ENCODE measurements around the gene SUMO1. TPM values are rescaled to one million over a fixed set of nuclear protein-coding genes. Genes with fewer than 3 reads are reported as not detected.

SUMO1 gene
- total RNA-seq, 2 experiments from 2014 or later, result 69.8 to 98.9 TPM

DNA sequence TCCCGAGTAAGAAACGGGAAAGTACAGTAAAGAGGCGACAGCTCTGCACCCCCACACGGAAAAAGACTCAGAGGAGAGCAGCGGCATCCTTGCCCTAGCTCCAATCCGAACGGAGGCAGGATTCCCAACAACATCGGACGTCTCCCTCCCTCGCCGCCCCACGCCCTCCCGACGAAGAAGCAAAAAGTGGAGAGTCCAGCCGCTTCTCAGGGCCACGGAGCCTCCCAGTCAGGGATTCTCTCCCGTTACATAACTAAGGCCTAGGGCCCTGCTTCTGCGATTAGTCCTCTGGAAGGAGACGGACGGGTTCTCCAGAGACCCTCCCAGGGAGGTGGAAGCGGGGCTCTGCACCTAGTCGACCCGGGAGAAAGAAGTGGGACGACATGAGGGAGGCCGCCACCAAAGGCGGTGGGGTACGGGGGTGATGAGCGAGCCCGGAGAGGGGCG is 587 bp downstream of the SUMO1 start:
- Histone ChIP-seq H4K20me1 (ENCODE audit: insufficient read depth, low read length) (peaks cover 16% of the 10 kb centered on the region), H3K79me2 (ENCODE audit: insufficient read depth, low read depth, low read length) (peaks cover 50% of the 10 kb centered on the region), H3K4me3 (ENCODE audit: low read depth, low read length, poor library complexity, severe bottlenecking) (peak overlapping the region; percentile 90), H3K9me2 (ENCODE audit: insufficient read depth, low read length) (no peaks in the 10 kb centered on the region), H3K9me3 (ENCODE audit: low read length) (no peaks in the 10 kb centered on the region), H2AFZ (ENCODE audit: low read length) (peak overlapping the region; percentile 94; the same call in 1 of the 2 replicates), H3K27ac (ENCODE audit: low read depth, low read length, poor library complexity, severe bottlenecking) (peak overlapping the region; percentile 43), H3K4me2 (ENCODE audit: low read length) (peak overlapping the region; percentile 89), H3K4me1 (ENCODE audit: insufficient read depth, low read length, poor library complexity, severe bottlenecking) (peaks cover 17% of the 10 kb centered on the region), H3K36me3 (ENCODE audit: insufficient read depth, low read length) (peaks cover 5% of the 10 kb centered on the region; the same call in 1 of the 2 replicates)
- ChIA-PET POLR2A (interaction anchor here (0.5 to 1.3 kb wide), 5 partner anchors 8 to 668 kb away, joined by 3 to 7 read pairs (median 3); no protein-coding TSS in a partner anchor), CTCF (ENCODE audit: unreplicated experiment) (no interaction called here)
- DNase-seq (ENCODE audit: low spot score), result no peak
- no TSS peak for BruUV-seq (replicated peaks)
- intact Hi-C loops (cut with micrococcal nuclease; ENCODE audit: unreplicated experiment), result loop anchor here (1.0 kb wide), 1 partner anchor 27 kb away; the partner anchor contains the start of gene NOP58
- TF ChIP-seq, protein P1, sequence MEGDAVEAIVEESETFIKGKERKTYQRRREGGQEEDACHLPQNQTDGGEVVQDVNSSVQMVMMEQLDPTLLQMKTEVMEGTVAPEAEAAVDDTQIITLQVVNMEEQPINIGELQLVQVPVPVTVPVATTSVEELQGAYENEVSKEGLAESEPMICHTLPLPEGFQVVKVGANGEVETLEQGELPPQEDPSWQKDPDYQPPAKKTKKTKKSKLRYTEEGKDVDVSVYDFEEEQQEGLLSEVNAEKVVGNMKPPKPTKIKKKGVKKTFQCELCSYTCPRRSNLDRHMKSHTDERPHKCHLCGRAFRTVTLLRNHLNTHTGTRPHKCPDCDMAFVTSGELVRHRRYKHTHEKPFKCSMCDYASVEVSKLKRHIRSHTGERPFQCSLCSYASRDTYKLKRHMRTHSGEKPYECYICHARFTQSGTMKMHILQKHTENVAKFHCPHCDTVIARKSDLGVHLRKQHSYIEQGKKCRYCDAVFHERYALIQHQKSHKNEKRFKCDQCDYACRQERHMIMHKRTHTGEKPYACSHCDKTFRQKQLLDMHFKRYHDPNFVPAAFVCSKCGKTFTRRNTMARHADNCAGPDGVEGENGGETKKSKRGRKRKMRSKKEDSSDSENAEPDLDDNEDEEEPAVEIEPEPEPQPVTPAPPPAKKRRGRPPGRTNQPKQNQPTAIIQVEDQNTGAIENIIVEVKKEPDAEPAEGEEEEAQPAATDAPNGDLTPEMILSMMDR (conservative IDR thresholded peaks at IDR 0.05; ENCODE audit: low read length), result no peak
- no peak for TF ChIP-seq EZH2phosphoT487 (IDR thresholded peaks at IDR 0.05; ENCODE audit: borderline replicate concordance, low read depth, low read length)

DNA sequence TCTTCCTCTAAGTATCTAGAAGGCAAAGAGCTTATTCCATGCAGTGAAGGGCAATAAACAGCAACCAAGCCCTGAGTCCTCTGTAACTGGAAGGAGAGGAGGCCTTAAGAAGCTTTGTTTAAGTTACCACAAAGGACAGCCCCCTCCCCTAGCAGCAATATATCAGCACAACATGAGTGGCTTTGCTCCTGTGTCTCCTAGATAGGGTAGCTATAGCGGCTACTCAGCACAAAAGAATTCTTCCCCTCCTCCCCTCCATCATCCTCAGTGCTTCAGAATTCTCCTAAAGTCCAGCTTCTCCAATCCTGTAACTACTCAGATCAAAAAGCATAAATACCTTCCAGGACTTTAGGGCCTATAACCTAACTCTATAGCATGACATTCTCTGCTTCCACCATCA is 16.5 kb downstream of the SUMO1 start:
- TF ChIP-seq, protein P1 (conservative IDR thresholded peaks at IDR 0.05; ENCODE audit: low read length), result no peak
- TF ChIP-seq EZH2phosphoT487 (IDR thresholded peaks at IDR 0.05; ENCODE audit: borderline replicate concordance, low read depth, low read length), result no peak
- Histone ChIP-seq H2AFZ (ENCODE audit: low read length) (no peak overlapping the region), H3K4me3 (ENCODE audit: low read depth, low read length, poor library complexity, severe bottlenecking) (no peak overlapping the region), H3K79me2 (ENCODE audit: insufficient read depth, low read depth, low read length) (peaks cover 72% of the 10 kb centered on the region), H3K27ac (ENCODE audit: low read depth, low read length, poor library complexity, severe bottlenecking) (no peak overlapping the region), H3K36me3 (ENCODE audit: insufficient read depth, low read length) (peaks cover 61% of the 10 kb centered on the region), H3K4me1 (ENCODE audit: insufficient read depth, low read length, poor library complexity, severe bottlenecking) (no peaks in the 10 kb centered on the region), H3K9me3 (ENCODE audit: low read length) (no peaks in the 10 kb centered on the region), H3K9me2 (ENCODE audit: insufficient read depth, low read length) (no peaks in the 10 kb centered on the region), H4K20me1 (ENCODE audit: insufficient read depth, low read length) (peaks cover 6% of the 10 kb centered on the region), H3K4me2 (ENCODE audit: low read length) (no peak overlapping the region)
- POLR2A ChIA-PET, result interaction anchor here (0.7 to 1.3 kb wide), 4 partner anchors 11 to 422 kb away, joined by 3 to 5 read pairs (median 3); no protein-coding TSS in a partner anchor
- BruUV-seq (replicated peaks), result no TSS peak
- intact Hi-C loops (cut with micrococcal nuclease; ENCODE audit: unreplicated experiment), result no loop called here
- no peak for DNase-seq (ENCODE audit: low spot score)
- CTCF ChIA-PET (ENCODE audit: unreplicated experiment), result no interaction called here

DNA sequence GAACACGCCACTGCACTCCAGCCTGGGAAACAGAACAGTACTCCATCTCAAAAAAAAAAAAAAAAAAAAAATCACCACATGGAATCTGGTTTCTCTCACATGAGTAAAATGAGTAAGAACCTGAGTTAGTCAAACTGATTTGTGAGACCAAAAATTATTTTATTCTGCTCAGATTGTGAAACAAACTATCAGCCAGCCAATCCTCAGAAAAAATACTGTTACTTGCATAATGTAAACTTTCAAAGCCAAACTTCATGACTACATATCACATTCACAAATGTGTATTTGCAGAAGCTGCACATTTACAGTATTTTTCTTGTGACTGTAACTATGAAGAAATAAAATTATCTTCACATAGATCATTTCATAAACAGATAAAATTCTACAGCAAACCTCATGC is 23.2 kb downstream of the SUMO1 start:
- Histone ChIP-seq H4K20me1 (ENCODE audit: insufficient read depth, low read length) (peaks cover 5% of the 10 kb centered on the region), H3K9me3 (ENCODE audit: low read length) (no peaks in the 10 kb centered on the region), H3K4me1 (ENCODE audit: insufficient read depth, low read length, poor library complexity, severe bottlenecking) (no peaks in the 10 kb centered on the region), H3K4me2 (ENCODE audit: low read length) (no peak overlapping the region), H3K9me2 (ENCODE audit: insufficient read depth, low read length) (no peaks in the 10 kb centered on the region), H3K27ac (ENCODE audit: low read depth, low read length, poor library complexity, severe bottlenecking) (no peak overlapping the region), H3K36me3 (ENCODE audit: insufficient read depth, low read length) (peaks cover 80% of the 10 kb centered on the region), H3K79me2 (ENCODE audit: insufficient read depth, low read depth, low read length) (peaks cover 34% of the 10 kb centered on the region), H3K4me3 (ENCODE audit: low read depth, low read length, poor library complexity, severe bottlenecking) (no peak overlapping the region), H2AFZ (ENCODE audit: low read length) (no peak overlapping the region)
- intact Hi-C loops (cut with micrococcal nuclease; ENCODE audit: unreplicated experiment), result no loop called here
- CTCF ChIA-PET (ENCODE audit: unreplicated experiment), result no interaction called here
- no TSS peak for BruUV-seq (replicated peaks)
- POLR2A ChIA-PET, result interaction anchor here (0.8 kb wide), 1 partner anchor 451 kb away, joined by 6 read pairs; no protein-coding TSS in a partner anchor
- no peak for DNase-seq (ENCODE audit: low spot score)
- no peak for TF ChIP-seq EZH2phosphoT487 (IDR thresholded peaks at IDR 0.05; ENCODE audit: borderline replicate concordance, low read depth, low read length)
- TF ChIP-seq, protein P1 (conservative IDR thresholded peaks at IDR 0.05; ENCODE audit: low read length), result no peak

Data from OCI-LY7 (cell line).